WTC11 (cell line): ENCODE measurements around the gene OXNAD1. TPM values are rescaled to one million over a fixed set of nuclear protein-coding genes. Genes with fewer than 3 reads are reported as not detected.

Source experiments
- ATAC-seq: fragments of 200-7000 bp; cut with Tn5 transposase; 2 replicates; pipeline ENCODE4 v1.10.0; 2021; ENCODE audit warnings: mild to moderate bottlenecking, moderate library complexity
- CTCF ChIA-PET: fragments of 300-600 bp; sonication (Branson Sonifier 250); formaldehyde crosslinking; loops from one replicate; lab custom pipeline; 2021; ENCODE audit warnings: antibody characterized with exemption; lab: Charles Lee
- POLR2A ChIA-PET: fragments of 350-600 bp; sonication (Branson Sonifier 250); formaldehyde crosslinking; loops from one replicate; lab custom pipeline; 2021; ENCODE audit warnings: antibody characterized with exemption; lab: Charles Lee
- DNase-seq: peaks from one replicate; pipeline ENCODE4 v3.0.0; 2021; ENCODE audit warnings: low spot score
- H3K27ac Mint-ChIP-seq: 2 replicates; pipeline ENCODE4 v1.8.0; 2021; ENCODE audit warnings: mixed read lengths
- H3K27me3 Mint-ChIP-seq: 2 replicates; pipeline ENCODE4 v1.8.0; 2021; ENCODE audit warnings: low read depth, mild to moderate bottlenecking, moderate library complexity, mixed read lengths
- H3K36me3 Mint-ChIP-seq: 2 replicates; pipeline ENCODE4 v1.8.0; 2021; ENCODE audit warnings: mixed read lengths
- H3K4me1 Mint-ChIP-seq: 2 replicates; pipeline ENCODE4 v1.8.0; 2022; ENCODE audit warnings: mixed read lengths
- H3K4me3 Mint-ChIP-seq: 2 replicates; pipeline ENCODE4 v1.8.0; 2021; ENCODE audit warnings: mild to moderate bottlenecking, moderate library complexity, mixed read lengths
- H3K9me3 Mint-ChIP-seq: 2 replicates; pipeline ENCODE4 v1.8.0; 2021; ENCODE audit warnings: mixed read lengths
- ATF1 ChIP-seq: sonication (generic); formaldehyde crosslinking; IDR thresholded peaks from 2 replicates; pipeline ENCODE4 v1.8.1; 2023; ENCODE audit warnings: mild to moderate bottlenecking, moderate library complexity, missing genetic modification reagents
- CBFB ChIP-seq: sonication (generic); formaldehyde crosslinking; IDR thresholded peaks from 2 replicates; pipeline ENCODE4 v1.8.1; 2022; ENCODE audit warnings: mild to moderate bottlenecking, low read depth, missing genetic modification reagents
- CREB1 ChIP-seq: sonication (generic); formaldehyde crosslinking; IDR thresholded peaks from 2 replicates; pipeline ENCODE4 v1.8.0; 2023; ENCODE audit warnings: mild to moderate bottlenecking, missing genetic modification reagents
- E2F1 ChIP-seq: sonication (generic); formaldehyde crosslinking; IDR thresholded peaks from 2 replicates; pipeline ENCODE4 v1.8.0; 2022; ENCODE audit warnings: mild to moderate bottlenecking, missing genetic modification reagents
- FOXP1 ChIP-seq: sonication (generic); formaldehyde crosslinking; IDR thresholded peaks from 2 replicates; pipeline ENCODE4 v1.8.0; 2022; ENCODE audit warnings: missing genetic modification reagents, mild to moderate bottlenecking, moderate library complexity, borderline replicate concordance
- GRHL2 ChIP-seq: fragments of 250-450 bp; sonication (Bioruptor Pico); IDR thresholded peaks from 2 replicates; pipeline ENCODE4 v1.8.0; 2022; ENCODE audit warnings: mild to moderate bottlenecking, moderate library complexity; ENCODE audit not compliant: insufficient replicate concordance, severe bottlenecking
- JAZF1 ChIP-seq: fragments of 250-450 bp; sonication (Bioruptor Pico); IDR thresholded peaks from 2 replicates; pipeline ENCODE4 v1.9.0; 2021; ENCODE audit warnings: moderate library complexity, mild to moderate bottlenecking, inconsistent platforms
- MAX ChIP-seq: sonication (generic); formaldehyde crosslinking; IDR thresholded peaks from 2 replicates; pipeline ENCODE4 v1.8.0; 2022; ENCODE audit warnings: mild to moderate bottlenecking, missing genetic modification reagents
- MLX ChIP-seq: sonication (generic); formaldehyde crosslinking; IDR thresholded peaks from 2 replicates; pipeline ENCODE4 v1.8.1; 2023; ENCODE audit warnings: mild to moderate bottlenecking, missing genetic modification reagents, moderate library complexity
- MXD4 ChIP-seq: fragments of 250-450 bp; sonication (Bioruptor Pico); IDR thresholded peaks from 2 replicates; pipeline ENCODE4 v1.8.0; 2021; ENCODE audit warnings: mild to moderate bottlenecking, moderate library complexity, borderline replicate concordance
- MYBL2 ChIP-seq: sonication (generic); formaldehyde crosslinking; IDR thresholded peaks from 2 replicates; pipeline ENCODE4 v1.8.1; 2023; ENCODE audit warnings: mild to moderate bottlenecking, moderate library complexity, missing genetic modification reagents
- NFYB ChIP-seq: sonication (generic); formaldehyde crosslinking; conservative IDR thresholded peaks from 2 replicates; pipeline ENCODE4 v1.8.0; 2022; ENCODE audit warnings: low read depth, missing genetic modification reagents
- PRRX2 ChIP-seq: fragments of 250-450 bp; sonication (Bioruptor Pico); IDR thresholded peaks from 2 replicates; pipeline ENCODE4 v1.8.0; 2021; ENCODE audit warnings: mild to moderate bottlenecking
- TEAD1 ChIP-seq: sonication (generic); formaldehyde crosslinking; IDR thresholded peaks from 2 replicates; pipeline ENCODE4 v1.8.0; 2022; ENCODE audit warnings: mild to moderate bottlenecking, missing genetic modification reagents
- ZMAT4 ChIP-seq: fragments of 250-450 bp; sonication (Bioruptor Pico); IDR thresholded peaks from 2 replicates; pipeline ENCODE4 v1.9.0; 2021; ENCODE audit warnings: mild to moderate bottlenecking
- ZNF232 ChIP-seq: sonication (generic); formaldehyde crosslinking; IDR thresholded peaks from 2 replicates; pipeline ENCODE4 v1.8.0; 2022; ENCODE audit warnings: mild to moderate bottlenecking, missing genetic modification reagents
- ZNF423 ChIP-seq: fragments of 250-450 bp; sonication (Bioruptor Pico); IDR thresholded peaks from 2 replicates; pipeline ENCODE4 v2.1.2; 2022; ENCODE audit warnings: mild to moderate bottlenecking, moderate library complexity
- ZNF532 ChIP-seq: fragments of 250-450 bp; sonication (Bioruptor Pico); IDR thresholded peaks from 2 replicates; pipeline ENCODE4 v1.9.0; 2021; ENCODE audit warnings: mild to moderate bottlenecking, borderline replicate concordance
- ZNF671 ChIP-seq: fragments of 250-450 bp; sonication (Bioruptor Pico); IDR thresholded peaks from 2 replicates; pipeline ENCODE4 v1.8.0; 2021; ENCODE audit warnings: mild to moderate bottlenecking
- total RNA-seq: library from RNA; stranded (reverse); gene quantifications from 3 replicates; pipeline ENCODE4 v1.2.3, GENCODE V29; 2021

Gene OXNAD1
- total RNA-seq, 1 experiment from 2014 or later: 21.7 TPM

GRCh38 chr3:16264174-16264707 lies 771 bp upstream of the OXNAD1 start (continued):
- TF ChIP-seq MLX (CRISPR knock-in tag) (no peak), MAX (CRISPR knock-in tag) (no peak), NFYB (no peak), MYBL2 (no peak)

- Mint-ChIP-seq H3K27me3 (no peaks in the 10 kb centered on the region; the same call in 1 of the 2 replicates), H3K4me3 (peak overlapping the region; percentile 99), H3K27ac (peak overlapping the region; percentile 96), H3K9me3 (no peaks in the 10 kb centered on the region), H3K4me1 (peaks cover 19% of the 10 kb centered on the region), H3K36me3 (peaks cover 8% of the 10 kb centered on the region)
- ChIA-PET CTCF (interaction anchor here (0.9 to 2.6 kb wide), 6 partner anchors 18 to 739 kb away, joined by 3 to 9 read pairs (median 4); no protein-coding TSS in a partner anchor), POLR2A (interaction anchor here (0.6 to 1.2 kb wide), 3 partner anchors 71 to 934 kb away, joined by 3 read pairs; no protein-coding TSS in a partner anchor)
- TF ChIP-seq GRHL2 (CRISPR knock-in tag): no peak
- no peak for TF ChIP-seq ZNF232 (CRISPR knock-in tag)
- no peak for TF ChIP-seq E2F1 (CRISPR knock-in tag)
- no peak for TF ChIP-seq ZNF671 (CRISPR knock-in tag)
- TF ChIP-seq FOXP1 (CRISPR knock-in tag): no peak
- TF ChIP-seq JAZF1 (CRISPR knock-in tag): no peak
- TF ChIP-seq CREB1 (CRISPR knock-in tag): no peak
- no peak for TF ChIP-seq ZNF532 (CRISPR knock-in tag)
- DNase-seq: no peak
- ATAC-seq: no peak
Measured at GRCh38 chr3:16265455-16265786, 409 bp downstream of the OXNAD1 start.

- Mint-ChIP-seq H3K4me3 (peak overlapping the region; percentile 99), H3K9me3 (no peaks in the 10 kb centered on the region), H3K27me3 (no peaks in the 10 kb centered on the region; the same call in 1 of the 2 replicates), H3K36me3 (peaks cover 19% of the 10 kb centered on the region), H3K4me1 (peaks cover 19% of the 10 kb centered on the region), H3K27ac (no peak overlapping the region)
- ATAC-seq (no peak), DNase-seq (no peak)
- TF ChIP-seq ZMAT4 (CRISPR knock-in tag) (no peak), ZNF232 (CRISPR knock-in tag) (no peak), MXD4 (CRISPR knock-in tag) (no peak), PRRX2 (no peak), ZNF423 (no peak), CBFB (CRISPR knock-in tag) (no peak), E2F1 (CRISPR knock-in tag) (no peak), ATF1 (CRISPR knock-in tag) (no peak), TEAD1 (CRISPR knock-in tag) (no peak)
- POLR2A ChIA-PET: no interaction called here
- CTCF ChIA-PET: no interaction called here
Measured at GRCh38 chr3:16266714-16267113, 1.7 kb downstream of the OXNAD1 start.
